ENCODE data around the gene ACAD9. TPM values are rescaled to one million over a fixed set of nuclear protein-coding genes. Genes with fewer than 3 reads are reported as not detected.

Gene ACAD9
- total RNA-seq, 5 donors from 2014 or later (not counting 1 experiment from before 2014, with no cell fraction given), result 45.1 to 91.5 (median 54.3) TPM

DNA sequence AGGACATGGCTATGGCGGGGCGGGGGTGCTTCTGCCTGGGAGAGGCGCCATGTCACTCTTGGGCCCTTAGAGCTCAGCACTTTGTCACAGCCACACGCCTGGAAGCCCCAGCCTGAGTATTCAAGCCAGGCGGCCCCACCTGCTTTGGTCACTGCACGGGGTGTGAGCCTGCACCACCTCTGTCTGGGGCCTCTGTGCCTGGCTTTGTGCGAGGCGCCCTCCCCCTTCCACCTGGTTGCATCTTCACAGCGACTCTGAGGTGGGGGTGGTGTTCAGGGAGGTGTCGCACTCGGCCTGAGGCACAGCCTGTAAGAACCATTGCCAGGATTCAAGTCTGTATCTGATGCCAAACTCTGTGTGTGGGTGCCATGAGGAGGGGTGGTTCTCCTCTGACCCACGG, 24.1 kb downstream of the ACAD9 start:
- H3K9me3 ChIP-seq, result no peaks in the 10 kb centered on the region
- ATAC-seq (replicated peaks in 1 of 4) (no peak), DNase-seq (no peak)
- no peaks in the 10 kb centered on the region for H3K4me1 ChIP-seq (ENCODE audit: control insufficient read depth in 1 of 2, extremely low read depth in 1 of 2, insufficient read depth in 2 of 2, low read length in 2 of 2)
- no peaks in the 10 kb centered on the region for H3K27me3 ChIP-seq (replicated peaks in 1 of 2; ENCODE audit: control insufficient read depth in 2 of 2, extremely low read depth in 1 of 2, insufficient read depth in 2 of 2, low read length in 1 of 2)
- Mint-ChIP-seq H3K4me1 (no peaks in the 10 kb centered on the region), H3K9me3 (no peaks in the 10 kb centered on the region), H3K27me3 (no peaks in the 10 kb centered on the region), H3K27ac (no peak overlapping the region), H3K4me3 (no peak overlapping the region), H3K36me3 (peaks cover 67% of the 10 kb centered on the region)
- ChIA-PET CTCF (interaction anchor here in 1 of 2 donors (1.0 kb wide), 1 partner anchor 29 kb away, joined by 3 read pairs; no protein-coding TSS in a partner anchor), POLR2A (no interaction called here)
- no peak overlapping the region for H3K27ac ChIP-seq (ENCODE audit: low read length)
- H3K36me3 ChIP-seq (ENCODE audit: control insufficient read depth in 2 of 2, extremely low read depth in 1 of 2, insufficient read depth in 1 of 2, low read length in 1 of 2), result peaks cover 29 to 88% of the 10 kb centered on the region in 2 donors
- no peak overlapping the region for H3K4me3 ChIP-seq (ENCODE audit: control insufficient read depth in 1 of 2, extremely low read depth in 1 of 2, low read length in 1 of 2)
- 98% methylated on average over 5 of the region's 12 CpGs for WGBS (ENCODE audit: insufficient coverage)

DNA sequence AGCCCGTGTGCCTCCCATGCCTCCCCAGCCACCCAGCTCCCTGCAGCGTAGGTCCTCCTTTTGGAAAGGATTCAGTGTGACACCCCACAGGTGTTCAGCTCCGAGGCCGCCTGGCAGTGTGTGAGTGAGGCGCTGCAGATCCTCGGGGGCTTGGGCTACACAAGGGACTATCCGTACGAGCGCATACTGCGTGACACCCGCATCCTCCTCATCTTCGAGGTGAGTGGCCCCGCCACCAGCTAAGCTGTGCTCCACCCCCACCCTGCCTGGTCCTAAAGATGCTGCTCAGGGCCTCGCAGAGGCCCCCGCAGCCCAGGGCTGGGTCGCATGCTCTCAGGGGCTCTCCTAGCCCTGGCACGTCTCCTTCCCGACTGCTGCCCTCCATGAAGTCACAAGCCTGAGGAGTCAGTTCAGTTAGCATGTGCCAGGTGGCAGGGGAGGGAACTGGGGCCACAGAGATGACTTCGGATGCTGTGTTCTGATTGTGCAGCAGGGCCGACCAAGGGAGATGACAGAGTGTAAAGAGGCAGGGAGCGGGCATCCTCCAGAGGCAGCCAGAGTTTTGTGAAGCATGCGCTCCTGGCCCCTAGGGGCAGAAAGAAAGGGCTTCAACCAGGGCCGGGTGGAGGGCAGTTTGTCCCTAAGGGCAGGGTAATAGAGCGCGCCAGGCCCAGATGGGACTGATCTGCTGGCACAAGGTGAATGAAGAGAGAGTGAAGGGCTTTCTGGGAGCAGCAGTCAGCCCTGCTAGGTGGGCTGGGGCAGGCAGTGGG, 26.8 kb downstream of the ACAD9 start:
- Mint-ChIP-seq H3K4me3 (no peak overlapping the region), H3K27me3 (no peaks in the 10 kb centered on the region), H3K36me3 (peaks cover 47% of the 10 kb centered on the region), H3K9me3 (no peaks in the 10 kb centered on the region), H3K27ac (peak overlapping the region in 1 of 2 donors; percentile 4), H3K4me1 (no peaks in the 10 kb centered on the region)
- no peaks in the 10 kb centered on the region for H3K4me1 ChIP-seq (ENCODE audit: control insufficient read depth in 1 of 2, extremely low read depth in 1 of 2, insufficient read depth in 2 of 2, low read length in 2 of 2)
- no peak overlapping the region for H3K27ac ChIP-seq (ENCODE audit: low read length)
- ChIA-PET POLR2A (no interaction called here), CTCF (no interaction called here)
- DNase-seq (no peak), ATAC-seq (replicated peaks in 1 of 4) (no peak)
- no peaks in the 10 kb centered on the region for H3K27me3 ChIP-seq (replicated peaks in 1 of 2; ENCODE audit: control insufficient read depth in 2 of 2, extremely low read depth in 1 of 2, insufficient read depth in 2 of 2, low read length in 1 of 2)
- H3K4me3 ChIP-seq (ENCODE audit: control insufficient read depth in 1 of 2, extremely low read depth in 1 of 2, low read length in 1 of 2), result no peak overlapping the region
- H3K36me3 ChIP-seq (ENCODE audit: control insufficient read depth in 2 of 2, extremely low read depth in 1 of 2, insufficient read depth in 1 of 2, low read length in 1 of 2), result peaks cover 52 to 88% of the 10 kb centered on the region in 2 donors
- no peaks in the 10 kb centered on the region for H3K9me3 ChIP-seq
- WGBS (ENCODE audit: insufficient coverage), result 96% methylated on average over 22 of the region's 25 CpGs

DNA sequence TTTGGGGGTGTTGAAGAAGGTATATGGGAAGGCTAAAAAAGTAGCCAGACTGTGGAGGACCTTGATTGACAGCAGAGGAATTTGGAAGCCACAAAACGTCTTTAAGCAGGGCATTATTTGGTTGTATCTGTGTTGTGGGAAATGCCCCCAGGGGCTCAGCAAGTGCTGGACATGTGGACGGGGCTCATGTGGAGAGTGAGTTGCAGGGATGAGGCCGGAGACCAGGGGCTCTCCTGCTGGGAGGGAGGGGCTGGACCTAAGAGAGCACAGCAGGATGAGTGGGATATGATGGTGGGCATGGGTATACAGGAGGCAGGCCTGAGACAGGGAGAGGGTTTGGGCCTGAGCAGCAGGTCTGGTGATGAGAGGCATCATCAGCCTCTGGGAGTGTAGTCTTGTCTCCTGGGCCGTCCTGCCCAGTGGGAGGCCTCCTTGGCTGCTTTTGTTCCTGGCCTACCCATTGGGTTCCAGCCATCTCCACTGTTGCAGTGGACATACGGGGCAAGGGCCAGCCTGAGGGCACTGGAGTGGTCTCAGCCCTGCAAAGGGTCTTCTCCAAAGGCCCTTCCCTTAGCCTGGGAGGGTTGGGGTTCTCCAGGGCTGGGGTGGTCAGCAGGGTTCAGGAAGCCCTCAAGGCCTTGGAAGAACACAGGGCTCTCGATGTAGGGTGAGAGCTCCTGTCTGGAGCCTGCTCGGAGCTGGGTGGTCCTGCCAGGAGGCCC, 27.5 kb downstream of the ACAD9 start:
- H3K4me3 ChIP-seq (ENCODE audit: control insufficient read depth in 1 of 2, extremely low read depth in 1 of 2, low read length in 1 of 2), result no peak overlapping the region
- no peak overlapping the region for H3K27ac ChIP-seq (ENCODE audit: low read length)
- Mint-ChIP-seq H3K27ac (peak overlapping the region in 1 of 2 donors; percentile 4), H3K27me3 (no peaks in the 10 kb centered on the region), H3K36me3 (peaks cover 44% of the 10 kb centered on the region), H3K9me3 (no peaks in the 10 kb centered on the region), H3K4me1 (no peaks in the 10 kb centered on the region), H3K4me3 (no peak overlapping the region)
- H3K36me3 ChIP-seq (ENCODE audit: control insufficient read depth in 2 of 2, extremely low read depth in 1 of 2, insufficient read depth in 1 of 2, low read length in 1 of 2), result peaks cover 49 to 86% of the 10 kb centered on the region in 2 donors
- ChIA-PET POLR2A (no interaction called here), CTCF (no interaction called here)
- ATAC-seq (replicated peaks in 1 of 4) (no peak), DNase-seq (no peak)
- WGBS (ENCODE audit: insufficient coverage), result 94% methylated on average over 6 of the region's 7 CpGs
- no peaks in the 10 kb centered on the region for H3K27me3 ChIP-seq (replicated peaks in 1 of 2; ENCODE audit: control insufficient read depth in 2 of 2, extremely low read depth in 1 of 2, insufficient read depth in 2 of 2, low read length in 1 of 2)
- no peaks in the 10 kb centered on the region for H3K9me3 ChIP-seq
- no peaks in the 10 kb centered on the region for H3K4me1 ChIP-seq (ENCODE audit: control insufficient read depth in 1 of 2, extremely low read depth in 1 of 2, insufficient read depth in 2 of 2, low read length in 2 of 2)

DNA sequence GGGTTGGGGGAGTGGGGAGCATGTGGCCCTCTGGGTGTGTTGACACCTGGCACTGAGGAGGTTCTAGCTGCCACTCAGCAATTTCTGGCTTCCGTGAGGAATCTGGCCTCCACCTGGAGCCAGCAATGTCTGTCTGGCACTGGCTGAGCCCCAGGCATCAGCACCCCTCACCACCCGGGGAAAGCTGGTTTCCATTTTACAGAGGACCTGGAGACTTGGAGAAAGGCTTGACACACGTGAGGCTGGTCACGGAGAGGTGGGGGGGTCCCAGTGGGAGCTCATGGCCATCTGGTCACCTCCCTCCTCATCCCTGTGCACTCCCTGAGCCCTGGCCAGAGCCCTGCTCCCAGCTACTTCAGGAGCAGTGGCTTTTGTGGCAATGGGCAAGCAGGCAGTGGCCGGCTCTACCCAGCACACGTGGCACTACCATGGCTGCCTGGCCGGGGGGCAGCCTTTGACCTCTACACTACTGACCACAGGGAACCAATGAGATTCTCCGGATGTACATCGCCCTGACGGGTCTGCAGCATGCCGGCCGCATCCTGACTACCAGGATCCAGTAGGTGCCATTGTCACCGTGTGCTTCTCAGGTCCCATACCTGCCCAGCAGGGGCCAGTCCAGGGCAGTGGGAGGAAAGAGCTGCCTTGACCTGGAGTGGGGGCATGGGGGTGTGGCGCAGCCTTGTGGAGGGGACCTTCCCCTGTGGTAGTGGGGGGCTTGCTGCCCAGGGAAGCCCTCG, 28.5 kb downstream of the ACAD9 start:
- Mint-ChIP-seq H3K36me3 (peaks cover 46% of the 10 kb centered on the region), H3K9me3 (no peaks in the 10 kb centered on the region), H3K27me3 (no peaks in the 10 kb centered on the region), H3K27ac (no peak overlapping the region), H3K4me3 (no peak overlapping the region), H3K4me1 (no peaks in the 10 kb centered on the region)
- 97% methylated on average over 12 of the region's 15 CpGs for WGBS (ENCODE audit: insufficient coverage)
- CTCF ChIA-PET, result interaction anchor here in 1 of 2 donors (0.7 kb wide), 1 partner anchor 560 kb away, joined by 3 read pairs; no protein-coding TSS in a partner anchor
- Histone ChIP-seq H3K4me3 (ENCODE audit: control insufficient read depth in 1 of 2, extremely low read depth in 1 of 2, low read length in 1 of 2) (no peak overlapping the region), H3K27me3 (replicated peaks in 1 of 2; ENCODE audit: control insufficient read depth in 2 of 2, extremely low read depth in 1 of 2, insufficient read depth in 2 of 2, low read length in 1 of 2) (no peaks in the 10 kb centered on the region), H3K27ac (ENCODE audit: low read length) (no peak overlapping the region), H3K36me3 (ENCODE audit: control insufficient read depth in 2 of 2, extremely low read depth in 1 of 2, insufficient read depth in 1 of 2, low read length in 1 of 2) (peaks cover 56 to 86% of the 10 kb centered on the region in 2 donors), H3K4me1 (ENCODE audit: control insufficient read depth in 1 of 2, extremely low read depth in 1 of 2, insufficient read depth in 2 of 2, low read length in 2 of 2) (no peaks in the 10 kb centered on the region), H3K9me3 (no peaks in the 10 kb centered on the region)
- DNase-seq, result no peak
- ATAC-seq (replicated peaks in 1 of 4), result no peak
- POLR2A ChIA-PET, result no interaction called here

DNA sequence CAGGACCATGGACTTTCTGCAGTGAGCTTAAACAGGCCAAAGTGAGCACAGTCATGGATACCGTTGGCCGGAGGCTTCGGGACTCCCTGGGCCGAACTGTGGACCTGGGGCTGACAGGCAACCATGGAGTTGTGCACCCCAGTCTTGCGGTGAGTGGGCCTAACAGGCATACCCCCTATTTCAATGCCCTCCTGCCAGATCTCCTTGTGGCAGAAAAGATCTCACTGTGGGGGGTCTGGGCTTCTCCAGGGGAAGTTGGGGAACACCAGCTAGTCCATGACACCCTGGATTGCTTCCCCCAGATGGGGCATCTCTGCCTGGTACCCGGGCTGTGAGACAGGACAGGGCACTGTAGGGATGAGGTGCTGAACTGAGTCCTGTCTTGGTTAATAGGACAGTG, 29.5 kb downstream of the ACAD9 start:
- no peak overlapping the region for H3K27ac Mint-ChIP-seq
- H3K4me3 Mint-ChIP-seq, result no peak overlapping the region
- POLR2A ChIA-PET, result interaction anchor here in 1 of 2 donors (0.6 kb wide), 1 partner anchor 10 kb away, joined by 3 read pairs; no protein-coding TSS in a partner anchor
- Histone ChIP-seq H3K4me1 (ENCODE audit: control insufficient read depth in 1 of 2, extremely low read depth in 1 of 2, insufficient read depth in 2 of 2, low read length in 2 of 2) (no peaks in the 10 kb centered on the region), H3K9me3 (no peaks in the 10 kb centered on the region), H3K4me3 (ENCODE audit: control insufficient read depth in 1 of 2, extremely low read depth in 1 of 2, low read length in 1 of 2) (no peak overlapping the region), H3K27ac (ENCODE audit: low read length) (no peak overlapping the region), H3K36me3 (ENCODE audit: control insufficient read depth in 2 of 2, extremely low read depth in 1 of 2, insufficient read depth in 1 of 2, low read length in 1 of 2) (peaks cover 58 to 81% of the 10 kb centered on the region in 2 donors), H3K27me3 (replicated peaks in 1 of 2; ENCODE audit: control insufficient read depth in 2 of 2, extremely low read depth in 1 of 2, insufficient read depth in 2 of 2, low read length in 1 of 2) (no peaks in the 10 kb centered on the region)
- H3K4me1 Mint-ChIP-seq, result no peaks in the 10 kb centered on the region
- WGBS (ENCODE audit: insufficient coverage), result 86% methylated on average over 5 of the region's 6 CpGs
- DNase-seq (no peak), ATAC-seq (replicated peaks in 1 of 4) (no peak)
- no peaks in the 10 kb centered on the region for H3K9me3 Mint-ChIP-seq
- H3K27me3 Mint-ChIP-seq, result no peaks in the 10 kb centered on the region
- H3K36me3 Mint-ChIP-seq, result peaks cover 47% of the 10 kb centered on the region
- CTCF ChIA-PET, result no interaction called here

DNA sequence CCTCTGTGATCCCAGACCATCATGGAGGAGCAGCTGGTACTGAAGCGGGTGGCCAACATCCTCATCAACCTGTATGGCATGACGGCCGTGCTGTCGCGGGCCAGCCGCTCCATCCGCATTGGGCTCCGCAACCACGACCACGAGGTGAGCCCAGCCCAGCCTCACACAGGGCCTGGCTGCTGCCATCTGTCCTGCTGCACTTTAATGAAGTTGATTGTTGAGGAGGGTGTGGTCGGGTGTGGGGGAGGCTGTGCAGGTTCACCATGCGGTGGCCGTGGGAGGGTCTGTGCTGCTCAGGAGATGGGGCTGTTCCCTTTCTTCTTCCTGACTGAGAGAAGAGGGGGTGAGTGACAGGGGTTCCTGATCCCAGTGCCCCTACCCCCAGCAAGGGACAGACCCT, 30.6 kb downstream of the ACAD9 start:
- Histone ChIP-seq H3K4me1 (ENCODE audit: control insufficient read depth in 1 of 2, extremely low read depth in 1 of 2, insufficient read depth in 2 of 2, low read length in 2 of 2) (no peaks in the 10 kb centered on the region), H3K27ac (ENCODE audit: low read length) (no peak overlapping the region), H3K27me3 (replicated peaks in 1 of 2; ENCODE audit: control insufficient read depth in 2 of 2, extremely low read depth in 1 of 2, insufficient read depth in 2 of 2, low read length in 1 of 2) (no peaks in the 10 kb centered on the region), H3K9me3 (no peaks in the 10 kb centered on the region), H3K4me3 (ENCODE audit: control insufficient read depth in 1 of 2, extremely low read depth in 1 of 2, low read length in 1 of 2) (no peak overlapping the region), H3K36me3 (ENCODE audit: control insufficient read depth in 2 of 2, extremely low read depth in 1 of 2, insufficient read depth in 1 of 2, low read length in 1 of 2) (peaks cover 51 to 82% of the 10 kb centered on the region in 2 donors)
- no peak for ATAC-seq (replicated peaks in 1 of 4)
- H3K4me3 Mint-ChIP-seq, result no peak overlapping the region
- H3K4me1 Mint-ChIP-seq, result no peaks in the 10 kb centered on the region
- no peaks in the 10 kb centered on the region for H3K27me3 Mint-ChIP-seq
- WGBS (ENCODE audit: insufficient coverage), result 97% methylated on average over 7 of the region's 13 CpGs
- H3K36me3 Mint-ChIP-seq, result peaks cover 37% of the 10 kb centered on the region
- CTCF ChIA-PET, result no interaction called here
- DNase-seq, result no peak
- no peak overlapping the region for H3K27ac Mint-ChIP-seq
- POLR2A ChIA-PET, result no interaction called here
- H3K9me3 Mint-ChIP-seq, result no peaks in the 10 kb centered on the region

Data from T-cell (primary cell).